IMR-90 (cell line): ENCODE results near the gene SLC8A1. TPM values are rescaled to one million over a fixed set of nuclear protein-coding genes. Genes with fewer than 3 reads are reported as not detected.

Experiments
- ATAC-seq: fragments of 200-7000 bp; cut with Tn5 transposase; 2 replicates; pipeline ENCODE4 v1.9.1; 2020; ENCODE audit warnings: low read depth, mild to moderate bottlenecking, moderate library complexity
- BruUV-seq: library from RNA; stranded (reverse); fragments of 400-500 nt; replicated peaks from 2 replicates; lab custom pipeline; 2021; lab: Mats Ljungman, UMichigan
- CTCF ChIA-PET: fragments of 300-600 bp; formaldehyde crosslinking; extraction: SDS; loops from one replicate; lab custom pipeline; 2021; ENCODE audit warnings: antibody characterized with exemption; lab: Yijun Ruan, JAX
- POLR2A ChIA-PET: fragments of 300-600 bp; sonication (Branson Sonifier 250); formaldehyde crosslinking; loops from one replicate; lab custom pipeline; 2022; ENCODE audit warnings: antibody characterized with exemption; ENCODE audit not compliant: unreplicated experiment; lab: Charles Lee
- DNase-seq: peaks from one replicate; pipeline ENCODE4 v3.0.0; 2013
- H2AFZ ChIP-seq: replicated peaks from 2 replicates; pipeline ENCODE3; 2013; ENCODE audit warnings: low read length, mild to moderate bottlenecking; ENCODE audit not compliant: poor library complexity
- H2AK5ac ChIP-seq: 2 replicates; pipeline ENCODE4 v1.6.1; 2013; ENCODE audit warnings: low read depth, low read length, inconsistent platforms
- H2AK9ac ChIP-seq: replicated peaks from 2 replicates; pipeline ENCODE3; 2013; ENCODE audit warnings: mild to moderate bottlenecking, low read depth, low read length, moderate library complexity; ENCODE audit not compliant: poor library complexity
- H2BK120ac ChIP-seq: 2 replicates; pipeline ENCODE4 v1.6.1; 2013; ENCODE audit warnings: low read depth, low read length, inconsistent platforms
- H2BK15ac ChIP-seq: 3 replicates; pipeline ENCODE4 v1.6.1; 2013; ENCODE audit warnings: low read depth, low read length, inconsistent platforms
- H2BK20ac ChIP-seq: 2 replicates; pipeline ENCODE4 v1.6.1; 2013; ENCODE audit warnings: low read depth, mild to moderate bottlenecking, inconsistent platforms, low read length, moderate library complexity
- H2BK5ac ChIP-seq: 2 replicates; pipeline ENCODE4 v1.6.1; 2013; ENCODE audit warnings: mild to moderate bottlenecking, low read depth, low read length, inconsistent platforms; ENCODE audit not compliant: poor library complexity, severe bottlenecking
- H3K14ac ChIP-seq: replicated peaks from 2 replicates; pipeline ENCODE4 v1.6.1; 2013; ENCODE audit warnings: low read depth, low read length, inconsistent platforms
- H3K18ac ChIP-seq: 2 replicates; pipeline ENCODE4 v1.6.1; 2013; ENCODE audit warnings: low read depth, low read length, control low read depth
- H3K23ac ChIP-seq: 2 replicates; pipeline ENCODE4 v1.6.1; 2013; ENCODE audit warnings: low read depth, low read length, inconsistent platforms
- H3K27ac ChIP-seq: 2 replicates; pipeline ENCODE4 v1.5.1; 2013; ENCODE audit warnings: mild to moderate bottlenecking, control low read depth, low read length; ENCODE audit not compliant: insufficient read depth
- H3K27me3 ChIP-seq: 2 replicates; pipeline ENCODE4 v1.6.1; 2013; ENCODE audit warnings: low read length; ENCODE audit not compliant: control insufficient read depth, insufficient read depth
- H3K36me3 ChIP-seq: 2 replicates; pipeline ENCODE4 v1.6.1; 2013; ENCODE audit warnings: low read length, mixed read lengths; ENCODE audit not compliant: control insufficient read depth, insufficient read depth
- H3K4ac ChIP-seq: 2 replicates; pipeline ENCODE4 v1.6.1; 2013; ENCODE audit warnings: low read depth, low read length, inconsistent platforms
- H3K4me1 ChIP-seq: 2 replicates; pipeline ENCODE4 v1.6.1; 2013; ENCODE audit warnings: low read length, mixed read lengths; ENCODE audit not compliant: control insufficient read depth, insufficient read depth
- H3K4me2 ChIP-seq: 2 replicates; pipeline ENCODE4 v1.6.1; 2013; ENCODE audit warnings: low read depth, mild to moderate bottlenecking, control low read depth, low read length, moderate library complexity
- H3K4me3 ChIP-seq: 2 replicates; pipeline ENCODE4 v1.5.1; 2013; ENCODE audit warnings: low read depth, mild to moderate bottlenecking, control low read depth, low read length, moderate library complexity; ENCODE audit not compliant: insufficient read depth
- H3K56ac ChIP-seq: 2 replicates; pipeline ENCODE4 v1.6.1; 2013; ENCODE audit warnings: low read length, inconsistent platforms; ENCODE audit not compliant: insufficient read depth; ENCODE audit errors: extremely low read depth
- H3K79me1 ChIP-seq, 2 experiments: 2 replicates each; pipeline ENCODE4 v1.6.1; 2013; ENCODE audit warnings: low read length in 2 of 2, inconsistent platforms in 1 of 2, low read depth in 1 of 2
- H3K9ac ChIP-seq: 2 replicates; pipeline ENCODE4 v1.6.1; 2013; ENCODE audit warnings: low read depth, low read length, control low read depth
- H3K9me1 ChIP-seq: 2 replicates; pipeline ENCODE4 v1.6.1; 2013; ENCODE audit warnings: low read length, inconsistent platforms; ENCODE audit not compliant: insufficient read depth
- H3K9me3 ChIP-seq: 2 replicates; pipeline ENCODE4 v1.6.1; 2013; ENCODE audit warnings: low read length; ENCODE audit not compliant: control insufficient read depth, insufficient read depth
- H4K20me1 ChIP-seq: 2 replicates; pipeline ENCODE4 v1.6.1; 2013; ENCODE audit warnings: low read length, inconsistent platforms; ENCODE audit not compliant: insufficient read depth
- H4K5ac ChIP-seq: 2 replicates; pipeline ENCODE4 v1.6.1; 2013; ENCODE audit warnings: mild to moderate bottlenecking, low read depth, low read length, control low read depth
- H4K8ac ChIP-seq, 2 experiments: 2 replicates each; pipeline ENCODE4 v1.6.1; 2013; ENCODE audit warnings: low read depth in 2 of 2, low read length in 2 of 2, control low read depth in 1 of 2, inconsistent platforms in 1 of 2
- H4K91ac ChIP-seq: 2 replicates; pipeline ENCODE4 v1.6.1; 2013; ENCODE audit warnings: low read depth, low read length, inconsistent platforms; ENCODE audit not compliant: insufficient read depth
- BHLHE40 ChIP-seq: fragments of 150-350 bp; IDR thresholded peaks from 2 replicates; pipeline ENCODE4 v1.6.1; 2016; ENCODE audit warnings: mild to moderate bottlenecking, low read depth, low read length
- CTCF ChIP-seq: conservative IDR thresholded peaks from 2 replicates; pipeline ENCODE4 v1.5.1; 2012; ENCODE audit warnings: mild to moderate bottlenecking, low read depth, low read length, improper control_type of control experiment
- RAD21 ChIP-seq: IDR thresholded peaks from 2 replicates; pipeline ENCODE4 v1.6.1; 2012; ENCODE audit warnings: low read length, improper control_type of control experiment
- WGBS, 2 experiments: methylation state at CpG; one replicate each; pipeline versions ENCODE4 v1.1.5 to v1.1.7; 2013; ENCODE audit warnings: missing lambda C conversion rate in 2 of 2; ENCODE audit not compliant: insufficient read length in 1 of 2; ENCODE audit errors: extremely low coverage in 2 of 2; 5-methylcytosine and 5-hydroxymethylcytosine counted together
- dilution Hi-C: fragments of 300-500 bp; cut with HindIII; formaldehyde crosslinking; loops from one replicate; pipeline ENCODE4 v1.14.3; 2018; ENCODE audit warnings: low sequenced_read_pairs; ENCODE audit not compliant: unreplicated experiment
- in situ Hi-C: fragments of 300-500 bp; cut with MboI; formaldehyde crosslinking; loops from 3 replicates; pipeline ENCODE4 v1.14.3; 2019; ENCODE audit warnings: low sequenced_read_pairs, inconsistent platforms, mixed read lengths
- intact Hi-C: fragments of 100-400 bp; cut with micrococcal nuclease; formaldehyde crosslinking; loops from 2 replicates; pipeline ENCODE4 v1.10.0; 2022
- polyA plus RNA-seq, 3 experiments: library from polyadenylated mRNA; depleted of rRNA; stranded (reverse); fragments of >200 nt; gene quantifications; 2 replicates each; pipeline ENCODE4 v1.2.3, GENCODE V29; 2012; ENCODE audit warnings: low replicate concordance in 1 of 3
- total RNA-seq: library from RNA; depleted of rRNA; stranded (reverse); fragments of >200 nt; gene quantifications from 2 replicates; pipeline ENCODE4 v1.2.3, GENCODE V29; 2012

The SLC8A1 gene
- total and polyA plus RNA-seq, 2 of the 4 experiments (the other 2 are of a cell fraction), result 7.7 to 57.0 TPM

GRCh38 chr2:40243581-40244187, 208.2 kb downstream of the SLC8A1 start:
- H4K20me1 ChIP-seq, result no peaks in the 10 kb centered on the region
- H3K56ac ChIP-seq, result peak overlapping the region; percentile 23; the same call in 1 of the 2 replicates
- H3K4me1 ChIP-seq, result peaks cover 33% of the 10 kb centered on the region
- intact Hi-C loops (loop anchor here (1.0 to 5.0 kb wide), 9 partner anchors 38 to 517 kb away; no protein-coding TSS in a partner anchor), dilution Hi-C loops (no loop called here), in situ Hi-C loops (no loop called here)
- peak overlapping the region; percentile 79 for H3K4me2 ChIP-seq
- peak overlapping the region; percentile 92 for H3K4ac ChIP-seq
- H3K4me3 ChIP-seq, result no peak overlapping the region
- peaks cover 22 to 51% of the 10 kb centered on the region in 2 experiments for H3K79me1 ChIP-seq
- H2AK9ac ChIP-seq, result no peak overlapping the region
- H3K14ac ChIP-seq, result peak overlapping the region; percentile 81
- CTCF ChIA-PET, result interaction anchor here (0.7 to 1.9 kb wide), 14 partner anchors 20 to 516 kb away, joined by 3 to 8 read pairs (median 4); no protein-coding TSS in a partner anchor
- peak overlapping the region; percentile 98 for H4K5ac ChIP-seq
- peak overlapping the region; percentile 72; the same call in 2 of the 3 replicates for H2BK15ac ChIP-seq
- no CpG with 5 or more reads among the region's 3 CpGs for WGBS, 2 experiments
- H2BK5ac ChIP-seq, result peak overlapping the region; percentile 92
- POLR2A ChIA-PET, result interaction anchor here (0.6 kb wide), 1 partner anchor 72 kb away, joined by 4 read pairs; no protein-coding TSS in a partner anchor
- TF ChIP-seq RAD21 (peak; percentile 20; the same call in 1 of the 2 replicates), CTCF (no peak), BHLHE40 (peak; percentile 47; the same call in 1 of the 2 replicates)
- peak overlapping the region; percentile 94 for H2BK120ac ChIP-seq
- H4K8ac ChIP-seq, result peak overlapping the region; percentile 67 to 78; a peak in 3 of 4 replicates
- peak overlapping the region; percentile 96 for H2BK20ac ChIP-seq
- no TSS peak for BruUV-seq
- ATAC-seq, result peak; percentile 64
- H3K9ac ChIP-seq, result peak overlapping the region; percentile 19; the same call in 1 of the 2 replicates
- H4K91ac ChIP-seq, result peak overlapping the region; percentile 88
- H2AK5ac ChIP-seq, result peak overlapping the region; percentile 90
- peaks cover 10% of the 10 kb centered on the region for H3K9me1 ChIP-seq
- H3K36me3 ChIP-seq, result no peaks in the 10 kb centered on the region
- no peaks in the 10 kb centered on the region; the same call in 1 of the 2 replicates for H3K9me3 ChIP-seq
- H3K27ac ChIP-seq, result peak overlapping the region; percentile 80; the same call in 1 of the 2 replicates
- H2AFZ ChIP-seq, result no peak overlapping the region
- peak overlapping the region; percentile 84 for H3K23ac ChIP-seq
- peak; percentile 91 for DNase-seq
- H3K18ac ChIP-seq, result peak overlapping the region; percentile 99
- H3K27me3 ChIP-seq, result no peaks in the 10 kb centered on the region
